ENCODE results near the gene GPR12. TPM values are rescaled to one million over a fixed set of nuclear protein-coding genes. Genes with fewer than 3 reads are reported as not detected.

GPR12 gene
- total RNA-seq, 1 donor from 2014 or later, result not detected

GRCh38 chr13:26779321-26779720 is 18.7 kb upstream of the GPR12 start:
- Histone ChIP-seq H3K36me3 (ENCODE audit: control insufficient read depth in 3 of 3, insufficient read depth in 3 of 3, low read length in 3 of 3) (no peaks in the 10 kb centered on the region), H3K9ac (ENCODE audit: low read depth in 1 of 3, low read length in 3 of 3) (no peak overlapping the region), H3K27me3 (ENCODE audit: control insufficient read depth in 3 of 3, insufficient read depth in 3 of 3, low read length in 3 of 3) (no peaks in the 10 kb centered on the region), H3K9me3 (ENCODE audit: control insufficient read depth in 3 of 3, low read length in 3 of 3) (peaks cover 0 to 4% (median 0%) of the 10 kb centered on the region in 3 donors), H3K27ac (ENCODE audit: low read depth, low read length) (no peak overlapping the region), H3K4me3 (ENCODE audit: low read length in 3 of 3) (no peak overlapping the region), H3K4me1 (ENCODE audit: control insufficient read depth in 3 of 3, insufficient read depth in 3 of 3, low read length in 3 of 3) (no peaks in the 10 kb centered on the region)

GRCh38 chr13:26772531-26772930 is 11.9 kb upstream of the GPR12 start:
- no peak overlapping the region for H3K27ac ChIP-seq (ENCODE audit: low read depth, low read length)
- no peak overlapping the region for H3K4me3 ChIP-seq (ENCODE audit: low read length in 3 of 3)
- no peak overlapping the region for H3K9ac ChIP-seq (ENCODE audit: low read depth in 1 of 3, low read length in 3 of 3)
- H3K27me3 ChIP-seq (ENCODE audit: control insufficient read depth in 3 of 3, insufficient read depth in 3 of 3, low read length in 3 of 3), result peaks cover 0 to 2% (median 0%) of the 10 kb centered on the region in 3 donors
- H3K9me3 ChIP-seq (ENCODE audit: control insufficient read depth in 3 of 3, low read length in 3 of 3), result no peaks in the 10 kb centered on the region
- H3K36me3 ChIP-seq (ENCODE audit: control insufficient read depth in 3 of 3, insufficient read depth in 3 of 3, low read length in 3 of 3), result no peaks in the 10 kb centered on the region
- H3K4me1 ChIP-seq (ENCODE audit: control insufficient read depth in 3 of 3, insufficient read depth in 3 of 3, low read length in 3 of 3), result no peaks in the 10 kb centered on the region

GRCh38 chr13:26771796-26772195 is 11.2 kb upstream of the GPR12 start:
- H3K4me3 ChIP-seq (ENCODE audit: low read length in 3 of 3), result no peak overlapping the region
- peaks cover 0 to 2% (median 0%) of the 10 kb centered on the region in 3 donors for H3K27me3 ChIP-seq (ENCODE audit: control insufficient read depth in 3 of 3, insufficient read depth in 3 of 3, low read length in 3 of 3)
- H3K9ac ChIP-seq (ENCODE audit: low read depth in 1 of 3, low read length in 3 of 3), result no peak overlapping the region
- no peaks in the 10 kb centered on the region for H3K36me3 ChIP-seq (ENCODE audit: control insufficient read depth in 3 of 3, insufficient read depth in 3 of 3, low read length in 3 of 3)
- no peaks in the 10 kb centered on the region for H3K9me3 ChIP-seq (ENCODE audit: control insufficient read depth in 3 of 3, low read length in 3 of 3)
- no peak overlapping the region for H3K27ac ChIP-seq (ENCODE audit: low read depth, low read length)
- H3K4me1 ChIP-seq (ENCODE audit: control insufficient read depth in 3 of 3, insufficient read depth in 3 of 3, low read length in 3 of 3), result no peaks in the 10 kb centered on the region

- Histone ChIP-seq H3K9ac (ENCODE audit: low read depth in 1 of 3, low read length in 3 of 3) (no peak overlapping the region), H3K9me3 (ENCODE audit: control insufficient read depth in 3 of 3, low read length in 3 of 3) (peaks cover 0 to 2% (median 0%) of the 10 kb centered on the region in 3 donors), H3K4me1 (ENCODE audit: control insufficient read depth in 3 of 3, insufficient read depth in 3 of 3, low read length in 3 of 3) (peaks cover 9 to 10% (median 9%) of the 10 kb centered on the region in 3 donors), H3K27me3 (ENCODE audit: control insufficient read depth in 3 of 3, insufficient read depth in 3 of 3, low read length in 3 of 3) (peaks cover 31 to 42% (median 37%) of the 10 kb centered on the region in 3 donors), H3K4me3 (ENCODE audit: low read length in 3 of 3) (no peak overlapping the region), H3K27ac (ENCODE audit: low read depth, low read length) (no peak overlapping the region), H3K36me3 (ENCODE audit: control insufficient read depth in 3 of 3, insufficient read depth in 3 of 3, low read length in 3 of 3) (no peaks in the 10 kb centered on the region)
Observed at GRCh38 chr13:26762745-26763345, 2.3 kb upstream of the GPR12 start.

GRCh38 chr13:26760832-26761582 is 421 bp upstream of the GPR12 start:
- Histone ChIP-seq H3K36me3 (ENCODE audit: control insufficient read depth in 3 of 3, insufficient read depth in 3 of 3, low read length in 3 of 3) (no peaks in the 10 kb centered on the region), H3K4me1 (ENCODE audit: control insufficient read depth in 3 of 3, insufficient read depth in 3 of 3, low read length in 3 of 3) (peaks cover 9 to 10% (median 9%) of the 10 kb centered on the region in 3 donors), H3K9ac (ENCODE audit: low read depth in 1 of 3, low read length in 3 of 3) (no peak overlapping the region), H3K27ac (ENCODE audit: low read depth, low read length) (no peak overlapping the region), H3K4me3 (ENCODE audit: low read length in 3 of 3) (no peak overlapping the region), H3K9me3 (ENCODE audit: control insufficient read depth in 3 of 3, low read length in 3 of 3) (peaks cover 0 to 2% (median 0%) of the 10 kb centered on the region in 3 donors), H3K27me3 (ENCODE audit: control insufficient read depth in 3 of 3, insufficient read depth in 3 of 3, low read length in 3 of 3) (peaks cover 40 to 44% (median 41%) of the 10 kb centered on the region in 3 donors)

GRCh38 chr13:26759249-26759906 is 1.2 kb downstream of the GPR12 start:
- Histone ChIP-seq H3K4me3 (ENCODE audit: low read length in 3 of 3) (peak overlapping the region; percentile 55 to 70 (median 56)), H3K27ac (ENCODE audit: low read depth, low read length) (no peak overlapping the region)

GRCh38 chr13:26758496-26759157 is 2.0 kb downstream of the GPR12 start:
- no peak overlapping the region for H3K27ac ChIP-seq (ENCODE audit: low read depth, low read length)
- peaks cover 9 to 10% (median 9%) of the 10 kb centered on the region in 3 donors for H3K4me1 ChIP-seq (ENCODE audit: control insufficient read depth in 3 of 3, insufficient read depth in 3 of 3, low read length in 3 of 3)
- peaks cover 35 to 41% (median 41%) of the 10 kb centered on the region in 3 donors for H3K27me3 ChIP-seq (ENCODE audit: control insufficient read depth in 3 of 3, insufficient read depth in 3 of 3, low read length in 3 of 3)
- H3K36me3 ChIP-seq (ENCODE audit: control insufficient read depth in 3 of 3, insufficient read depth in 3 of 3, low read length in 3 of 3), result no peaks in the 10 kb centered on the region
- H3K4me3 ChIP-seq (ENCODE audit: low read length in 3 of 3), result peak overlapping the region in 1 of 3 donors; percentile 6
- no peak overlapping the region for H3K9ac ChIP-seq (ENCODE audit: low read depth in 1 of 3, low read length in 3 of 3)
- peaks cover 0 to 2% (median 0%) of the 10 kb centered on the region in 3 donors for H3K9me3 ChIP-seq (ENCODE audit: control insufficient read depth in 3 of 3, low read length in 3 of 3)

More at GRCh38 chr13:26759249-26759906, 1.2 kb downstream of the GPR12 start:
- Histone ChIP-seq H3K9me3 (ENCODE audit: control insufficient read depth in 3 of 3, low read length in 3 of 3) (peaks cover 0 to 2% (median 0%) of the 10 kb centered on the region in 3 donors), H3K27me3 (ENCODE audit: control insufficient read depth in 3 of 3, insufficient read depth in 3 of 3, low read length in 3 of 3) (peaks cover 35 to 44% (median 41%) of the 10 kb centered on the region in 3 donors), H3K9ac (ENCODE audit: low read depth in 1 of 3, low read length in 3 of 3) (no peak overlapping the region), H3K36me3 (ENCODE audit: control insufficient read depth in 3 of 3, insufficient read depth in 3 of 3, low read length in 3 of 3) (no peaks in the 10 kb centered on the region), H3K4me1 (ENCODE audit: control insufficient read depth in 3 of 3, insufficient read depth in 3 of 3, low read length in 3 of 3) (peaks cover 9 to 10% (median 9%) of the 10 kb centered on the region in 3 donors)

GRCh38 chr13:26756961-26757360 is 3.6 kb downstream of the GPR12 start:
- no peak overlapping the region for H3K9ac ChIP-seq (ENCODE audit: low read depth in 1 of 3, low read length in 3 of 3)
- H3K27ac ChIP-seq (ENCODE audit: low read depth, low read length), result no peak overlapping the region
- H3K4me1 ChIP-seq (ENCODE audit: control insufficient read depth in 3 of 3, insufficient read depth in 3 of 3, low read length in 3 of 3), result peaks cover 9 to 10% (median 9%) of the 10 kb centered on the region in 3 donors
- no peaks in the 10 kb centered on the region for H3K36me3 ChIP-seq (ENCODE audit: control insufficient read depth in 3 of 3, insufficient read depth in 3 of 3, low read length in 3 of 3)
- peaks cover 0 to 2% (median 0%) of the 10 kb centered on the region in 3 donors for H3K9me3 ChIP-seq (ENCODE audit: control insufficient read depth in 3 of 3, low read length in 3 of 3)
- no peak overlapping the region for H3K4me3 ChIP-seq (ENCODE audit: low read length in 3 of 3)
- peaks cover 33 to 36% (median 35%) of the 10 kb centered on the region in 3 donors for H3K27me3 ChIP-seq (ENCODE audit: control insufficient read depth in 3 of 3, insufficient read depth in 3 of 3, low read length in 3 of 3)

GRCh38 chr13:26752671-26753070 is 7.9 kb downstream of the GPR12 start:
- Histone ChIP-seq H3K4me1 (ENCODE audit: control insufficient read depth in 3 of 3, insufficient read depth in 3 of 3, low read length in 3 of 3) (no peaks in the 10 kb centered on the region), H3K27me3 (ENCODE audit: control insufficient read depth in 3 of 3, insufficient read depth in 3 of 3, low read length in 3 of 3) (peaks cover under 1 to 14% (median 4%) of the 10 kb centered on the region in 3 donors), H3K4me3 (ENCODE audit: low read length in 3 of 3) (no peak overlapping the region), H3K27ac (ENCODE audit: low read depth, low read length) (no peak overlapping the region), H3K36me3 (ENCODE audit: control insufficient read depth in 3 of 3, insufficient read depth in 3 of 3, low read length in 3 of 3) (no peaks in the 10 kb centered on the region), H3K9me3 (ENCODE audit: control insufficient read depth in 3 of 3, low read length in 3 of 3) (no peaks in the 10 kb centered on the region), H3K9ac (ENCODE audit: low read depth in 1 of 3, low read length in 3 of 3) (no peak overlapping the region)
